GM10266 (cell line): Measurements from ENCODE around the gene RHD.
A peak's percentile ranks its signal among the peaks of the same experiment; 100 is the strongest.
"Not testable (repeated sequence)": the region's sequence is repeated elsewhere in the genome, so short reads cannot be mapped to it uniquely, and the experiment has no call there.

ENCODE experiments used
- DNase-seq: peaks from one replicate; pipeline ENCODE4 v3.0.0; 2012; ENCODE audit errors: extremely low spot score
- CTCF ChIP-seq: IDR thresholded peaks from 2 replicates; pipeline ENCODE4 v1.5.1; 2012; ENCODE audit warnings: mild to moderate bottlenecking, low read depth; ENCODE audit not compliant: control insufficient read depth, insufficient read depth; ENCODE audit errors: missing control alignments

Gene RHD

GRCh38 chr1:25272238-25272637 lies at the start of gene RHD:
RHD (plus strand) TSS chr1:25272509; CDS start chr1:25272548, 39 bp downstream.
- not testable (repeated sequence) for DNase-seq

DNA sequence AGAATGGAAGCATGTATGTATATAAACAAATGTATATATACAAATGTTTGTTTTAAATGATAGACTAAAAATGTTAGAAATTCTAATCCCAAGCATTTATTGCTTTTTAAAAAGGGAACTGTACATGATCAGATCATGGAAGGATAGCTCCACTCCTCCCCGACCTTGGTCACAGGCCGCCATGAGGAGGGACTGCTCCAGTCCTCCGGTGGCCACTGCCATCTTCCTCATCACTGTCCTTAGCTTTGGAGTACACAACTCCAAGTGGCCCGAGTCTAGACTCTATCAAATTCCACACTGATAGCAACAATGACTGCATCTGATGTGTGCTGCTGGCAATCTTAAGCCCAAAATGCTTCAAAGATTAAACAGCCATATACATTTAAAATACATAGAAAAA lies 49.7 kb upstream of the RHD start:
- no peak for DNase-seq
- TF ChIP-seq CTCF, result no peak

DNA sequence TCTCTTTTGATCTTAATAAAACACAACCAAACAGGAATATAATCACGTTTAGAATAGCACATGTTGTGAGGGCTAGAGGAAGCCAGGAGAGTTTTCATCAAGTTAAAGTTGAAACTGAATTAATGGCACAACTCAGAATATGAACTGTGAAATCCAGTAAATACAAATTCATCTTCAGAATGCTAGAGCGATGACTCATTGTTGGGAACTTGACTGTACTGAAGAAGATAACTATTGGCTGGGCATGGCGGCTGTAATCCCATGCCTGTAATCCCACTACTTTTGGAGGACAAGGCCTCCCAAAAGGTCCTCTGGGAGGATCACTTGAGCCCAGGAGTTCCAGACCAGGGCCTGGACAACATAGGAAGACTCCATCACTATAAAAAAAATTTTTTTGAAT lies 48.8 kb upstream of the RHD start:
- no peak for DNase-seq
- TF ChIP-seq CTCF, result no peak

- DNase-seq, result peak; percentile 91
- no peak for TF ChIP-seq CTCF
These were observed 40.1 kb upstream of the RHD start, which contains the start of gene SYF2 for GRCh38 chr1:25232027-25232865. SYF2 (minus strand) TSS chr1:25232502; CDS start chr1:25232467, 35 bp downstream.

- TF ChIP-seq CTCF, result no peak
- DNase-seq, result peak; percentile 77
These were observed 39.2 kb upstream of the RHD start for GRCh38 chr1:25232866-25233784.

GRCh38 chr1:25235411-25235810 lies 36.9 kb upstream of the RHD start:
- not testable (repeated sequence) for DNase-seq

- DNase-seq, result not testable (repeated sequence)
These were observed 36.0 kb upstream of the RHD start for GRCh38 chr1:25236261-25236660.

DNA sequence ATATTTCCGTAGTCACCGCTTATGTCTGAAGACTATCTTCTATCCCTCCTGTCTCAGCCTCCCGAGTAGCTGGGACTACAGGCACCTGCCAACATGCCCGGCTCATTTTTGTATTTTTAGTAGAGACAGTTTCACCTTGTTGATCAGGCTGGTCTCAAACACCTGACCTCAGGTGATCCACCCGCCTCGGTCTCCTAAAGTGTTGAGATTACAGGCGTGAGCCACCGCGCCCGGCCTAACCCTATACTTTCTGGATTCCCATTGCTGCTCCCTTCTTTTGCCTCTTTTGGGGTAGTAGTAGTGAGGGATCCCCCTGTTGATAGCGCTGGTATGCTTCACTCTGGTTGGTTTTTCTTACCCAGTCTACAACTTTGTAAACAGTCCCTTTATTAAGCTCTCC lies 34.3 kb upstream of the RHD start:
- no peak for TF ChIP-seq CTCF
- DNase-seq, result no peak
